Measurements from ENCODE around the gene EVPL.
"Not testable (repeated sequence)": the region's sequence is repeated elsewhere in the genome, so short reads cannot be mapped to it uniquely, and the experiment has no call there.

The EVPL gene

GRCh38 chr17:76027159-76027839 is at the start of gene EVPL:
Gene EVPL, minus strand, starts transcription at chr17:76027306. Its CDS starts 108 bp downstream, at chr17:76027198.
- no peak for DNase-seq

DNA sequence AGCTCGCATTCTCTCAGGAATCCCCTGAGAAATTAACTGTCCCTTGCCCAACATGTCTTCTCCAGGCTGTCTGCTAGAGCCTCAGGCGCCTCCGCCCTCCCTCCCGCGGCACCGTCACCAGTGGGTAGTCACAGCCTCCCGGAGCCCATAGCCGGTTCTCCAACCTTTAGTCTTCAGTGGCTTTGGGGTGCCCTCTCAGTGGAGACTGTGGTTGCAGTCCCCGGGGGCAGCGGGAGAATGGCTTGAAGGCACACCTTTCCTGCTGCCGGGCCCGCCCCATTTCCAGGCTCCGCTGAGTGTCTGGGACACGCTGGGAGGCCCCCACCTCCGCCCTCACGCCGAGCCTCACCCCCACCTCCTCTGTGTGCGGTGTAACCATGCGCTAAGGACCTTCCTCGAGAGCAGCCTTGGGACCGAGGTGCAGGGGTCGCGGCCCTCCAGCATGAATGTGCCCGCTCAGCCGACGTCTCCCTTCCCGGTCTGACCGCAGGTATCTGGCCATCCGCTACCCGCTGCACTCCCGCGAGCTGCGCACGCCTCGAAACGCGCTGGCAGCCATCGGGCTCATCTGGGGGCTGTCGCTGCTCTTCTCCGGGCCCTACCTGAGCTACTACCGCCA is 49.1 kb upstream of the EVPL start:
- peak; percentile 42 to 48 for DNase-seq

- DNase-seq = peak; percentile 51 to 57
These were observed 48.4 kb upstream of the EVPL start for GRCh38 chr17:76075364-76076145.

DNA sequence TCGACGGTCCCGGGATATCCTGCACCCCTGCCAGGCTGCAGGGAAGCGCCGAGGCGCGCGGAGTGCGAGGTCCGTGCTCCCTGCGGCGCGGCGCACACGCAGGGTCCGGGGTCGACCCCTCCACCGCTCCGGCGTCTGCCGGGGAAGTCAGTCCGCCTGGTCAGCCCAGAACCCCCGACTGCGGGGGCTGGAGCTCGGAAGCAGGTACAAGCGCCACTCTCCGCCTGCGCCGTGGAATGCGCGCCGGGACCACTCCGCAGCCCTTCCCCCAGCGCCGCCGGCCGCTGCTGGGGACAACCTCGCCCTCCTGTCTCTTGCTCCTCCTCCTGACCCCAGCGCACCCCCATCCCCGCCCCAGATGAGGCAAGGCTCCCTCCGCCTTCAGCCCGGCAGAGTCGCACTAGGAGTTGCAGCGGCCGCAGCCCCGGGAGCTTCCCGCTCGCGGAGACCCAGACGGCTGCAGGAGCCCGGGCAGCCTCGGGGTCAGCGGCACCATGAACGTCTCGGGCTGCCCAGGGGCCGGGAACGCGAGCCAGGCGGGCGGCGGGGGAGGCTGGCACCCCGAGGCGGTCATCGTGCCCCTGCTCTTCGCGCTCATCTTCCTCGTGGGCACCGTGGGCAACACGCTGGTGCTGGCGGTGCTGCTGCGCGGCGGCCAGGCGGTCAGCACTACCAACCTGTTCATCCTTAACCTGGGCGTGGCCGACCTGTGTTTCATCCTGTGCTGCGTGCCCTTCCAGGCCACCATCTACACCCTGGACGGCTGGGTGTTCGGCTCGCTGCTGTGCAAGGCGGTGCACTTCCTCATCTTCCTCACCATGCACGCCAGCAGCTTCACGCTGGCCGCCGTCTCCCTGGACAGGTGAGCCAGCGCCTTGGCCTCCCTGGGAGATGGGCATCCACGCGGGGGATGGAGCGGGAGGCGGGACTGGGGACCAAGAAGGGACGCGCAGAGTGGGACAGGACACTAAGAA is 47.6 kb upstream of the EVPL start, which contains the start of gene GALR2:
GALR2 (plus strand) TSS at position 392 of the 974 bp plus-strand sequence; CDS start at position 495, 103 bp downstream.
- DNase-seq = peak in 1 of 2 experiments; percentile 41

- DNase-seq = peak; percentile 89 to 91
These were observed 45.2 kb upstream of the EVPL start, which contains the start of gene SRP68 for GRCh38 chr17:76072148-76072858. Gene SRP68, minus strand, starts transcription at chr17:76072517. Its CDS starts 26 bp downstream, at chr17:76072491.

GRCh38 chr17:76071531-76072147 is 44.5 kb upstream of the EVPL start:
- peak; percentile 67 to 71 for DNase-seq

DNA sequence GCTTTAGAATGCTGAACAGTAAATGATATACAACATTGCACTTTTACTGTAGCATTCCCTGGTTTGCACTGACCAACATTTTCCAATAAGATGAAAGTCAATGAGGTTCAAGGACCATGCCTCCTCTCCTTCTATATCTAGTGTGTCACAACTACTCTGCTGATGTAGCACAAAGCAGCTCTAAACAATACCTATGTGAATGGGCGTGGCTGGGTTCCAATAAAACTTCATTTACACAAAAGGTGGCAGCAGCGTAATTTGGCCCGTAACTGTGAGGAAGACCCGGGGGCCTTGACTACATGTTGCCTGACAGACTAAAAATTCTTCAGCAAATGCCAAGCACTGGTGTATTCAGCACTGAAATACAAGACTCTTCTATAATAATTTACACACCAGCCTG is 38.7 kb upstream of the EVPL start:
- no peak for DNase-seq

- peak; percentile 62 to 66 for DNase-seq
These were observed 36.9 kb upstream of the EVPL start for GRCh38 chr17:76063875-76064546.

- DNase-seq = not testable (repeated sequence)
These were observed 31.2 kb upstream of the EVPL start for GRCh38 chr17:76058264-76058663.

GRCh38 chr17:76056882-76057281 is 29.8 kb upstream of the EVPL start:
- DNase-seq = no peak

DNA sequence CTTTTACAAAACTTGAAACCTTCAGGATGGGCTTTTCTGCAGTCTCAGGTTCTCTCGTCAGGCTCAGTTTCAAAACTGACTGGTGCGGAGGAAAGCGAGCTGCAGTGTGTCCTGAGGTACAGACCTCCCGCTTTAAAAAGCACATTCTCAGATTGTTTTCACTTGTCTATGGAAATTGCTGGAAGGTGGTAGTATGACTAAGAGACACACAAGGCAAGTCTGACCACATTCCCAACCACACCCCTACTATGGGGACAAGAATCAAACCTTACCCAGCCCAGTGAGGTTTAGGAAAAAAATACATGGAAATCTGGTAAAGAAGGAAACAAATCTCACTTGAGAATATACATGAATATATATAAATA is 27.0 kb upstream of the EVPL start:
- no peak for DNase-seq

GRCh38 chr17:76053246-76054111 is 26.4 kb upstream of the EVPL start:
- peak in 1 of 2 experiments; percentile 44 for DNase-seq

GRCh38 chr17:76051561-76051960 is 24.5 kb upstream of the EVPL start:
- DNase-seq = no peak

DNA sequence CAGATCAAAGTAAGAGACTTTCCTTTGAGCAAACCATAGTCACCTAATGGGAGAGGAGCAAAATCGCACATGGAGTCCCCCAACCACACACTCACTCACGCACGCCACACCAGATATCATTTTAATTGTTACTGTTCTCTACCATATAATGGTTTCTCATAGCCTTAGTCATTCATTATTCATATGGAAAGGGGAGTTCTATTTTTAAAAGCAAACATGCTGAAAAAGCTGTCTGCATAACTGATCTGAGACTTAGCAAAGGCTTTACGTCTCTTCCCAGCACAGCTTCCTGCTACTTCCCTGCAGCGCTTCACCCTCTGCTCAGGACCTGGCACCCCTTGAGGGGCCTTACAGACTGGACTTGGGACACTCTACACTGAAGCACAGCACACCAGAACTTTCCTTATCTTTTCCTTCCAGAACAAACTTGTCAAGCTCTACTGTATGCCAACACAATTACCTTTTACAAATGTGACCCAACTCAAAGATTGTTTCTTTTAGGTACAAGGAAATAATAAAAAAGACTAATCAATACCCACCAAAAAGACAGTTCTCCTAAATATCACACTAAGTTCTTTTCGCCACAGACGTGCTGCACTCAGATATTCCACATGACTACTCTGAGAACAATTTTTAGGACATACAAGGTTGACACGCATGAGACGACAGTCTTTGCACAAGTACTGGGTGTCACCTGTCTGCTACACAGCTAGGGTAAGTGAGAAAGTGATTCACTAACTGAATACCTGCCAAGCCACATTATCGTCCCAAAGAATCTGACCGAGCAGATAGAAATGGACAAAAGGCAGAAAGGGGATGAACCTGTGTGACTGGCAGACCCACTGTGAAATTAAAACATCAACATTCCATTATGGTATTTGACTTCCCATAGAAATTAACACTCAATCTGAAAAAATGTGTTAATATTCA is 23.7 kb upstream of the EVPL start:
- no peak for DNase-seq

DNA sequence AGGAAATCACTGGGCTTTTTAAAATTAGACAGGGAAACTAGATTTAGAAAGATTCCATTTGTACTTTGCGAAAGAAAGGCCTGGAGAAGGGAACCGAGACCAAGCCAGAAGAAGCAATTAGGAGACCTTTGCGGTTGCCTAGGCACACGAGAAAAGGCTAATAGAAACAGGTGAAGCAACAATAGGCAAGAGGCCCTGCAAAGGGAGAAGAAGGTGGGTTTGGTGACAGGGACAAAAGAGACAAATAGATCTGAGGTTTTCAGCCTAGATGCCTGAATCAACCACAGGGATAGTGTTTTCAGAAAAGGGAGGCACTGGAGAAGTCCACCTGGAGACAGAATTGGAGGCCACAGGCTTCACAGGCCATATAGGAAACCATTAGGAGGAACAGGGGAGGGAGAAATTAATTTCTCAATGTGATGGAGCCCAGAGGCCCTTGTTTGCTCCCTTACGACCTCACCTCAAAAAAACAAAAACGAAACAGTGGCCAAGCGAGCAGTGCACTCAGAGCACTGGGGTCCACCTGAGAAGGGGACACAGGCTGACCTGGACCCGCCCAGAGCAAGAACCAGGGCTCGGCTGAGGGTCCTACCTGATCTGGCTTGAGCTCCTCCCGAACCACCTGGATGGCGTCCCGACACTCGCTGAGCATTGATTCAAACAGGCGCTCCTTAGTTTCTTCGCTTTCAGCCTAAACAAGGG is 22.9 kb upstream of the EVPL start:
- DNase-seq = no peak

- no peak for DNase-seq
These were observed 22.1 kb upstream of the EVPL start for GRCh38 chr17:76049239-76049638.

- DNase-seq = no peak
These were observed 21.6 kb upstream of the EVPL start for GRCh38 chr17:76048711-76049110.

All from activated T-cell treated with anti-CD3 and anti-CD28 coated beads, Interleukin-2, amount 50 U/mL, for 48 hours (primary cell).